ENCODE data around the gene SLC12A6.

GRCh38 chr15:34262362-34262761 is 75.2 kb downstream of the SLC12A6 start:
- TF ChIP-seq CTCF (IDR thresholded peaks at IDR 0.05; ENCODE audit: insufficient read depth, low read length, poor library complexity, severe bottlenecking) (no peak), EZH2phosphoT487 (conservative IDR thresholded peaks at IDR 0.05; ENCODE audit: low read length) (no peak)
